ENCODE data around the gene LSP1.
"Not testable (repeated sequence)": the region's sequence is repeated elsewhere in the genome, so short reads cannot be mapped to it uniquely, and the experiment has no call there.

The LSP1 gene

DNA sequence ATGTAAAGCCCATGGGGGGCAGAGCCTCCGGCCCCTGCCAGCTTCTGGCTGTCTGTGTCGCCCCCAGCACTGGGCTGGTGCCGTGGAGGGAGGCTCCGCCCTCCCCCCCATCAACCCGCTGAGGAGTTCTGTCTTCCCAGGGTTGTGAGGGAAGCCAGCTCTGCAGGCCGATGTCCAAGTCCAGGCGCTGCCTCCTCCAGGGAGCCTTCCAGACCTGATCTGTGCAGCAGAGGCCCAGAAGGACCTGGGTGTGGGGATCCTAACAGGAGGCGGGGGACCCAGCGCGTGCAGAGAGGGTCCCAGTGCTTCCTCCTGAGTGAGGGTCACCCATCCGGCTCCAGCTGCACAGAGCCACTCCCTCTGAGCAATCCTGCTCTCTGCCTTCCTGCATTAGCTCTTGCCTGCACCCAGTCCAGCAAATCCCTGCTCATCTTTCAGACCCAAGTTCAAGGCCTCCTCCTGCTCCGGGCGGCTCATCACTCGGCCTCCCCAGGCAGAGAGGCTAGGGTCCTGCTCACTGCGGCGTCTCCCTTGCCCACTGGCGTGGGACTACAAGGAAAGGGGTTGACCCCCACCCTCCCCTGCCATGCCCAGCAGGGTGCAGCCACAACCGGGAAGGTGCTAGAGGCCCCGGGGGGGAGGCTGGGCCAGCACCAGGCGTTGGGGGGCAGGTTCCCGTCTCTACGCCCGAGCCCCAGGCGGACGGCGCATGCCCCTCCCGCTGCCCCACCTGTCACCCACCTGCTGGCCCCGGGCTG lies 22.4 kb downstream of the LSP1 start:
- DNase-seq (ENCODE audit: extremely low read depth in 1 of 2, low read depth in 1 of 2): no peak

- DNase-seq (ENCODE audit: extremely low read depth in 1 of 2, low read depth in 1 of 2): not testable (repeated sequence)
Measured at GRCh38 chr11:1875851-1876301, 23.0 kb downstream of the LSP1 start.

- no peak for DNase-seq (ENCODE audit: extremely low read depth in 1 of 2, low read depth in 1 of 2)
Measured at GRCh38 chr11:1876361-1877063, 23.6 kb downstream of the LSP1 start.

DNA sequence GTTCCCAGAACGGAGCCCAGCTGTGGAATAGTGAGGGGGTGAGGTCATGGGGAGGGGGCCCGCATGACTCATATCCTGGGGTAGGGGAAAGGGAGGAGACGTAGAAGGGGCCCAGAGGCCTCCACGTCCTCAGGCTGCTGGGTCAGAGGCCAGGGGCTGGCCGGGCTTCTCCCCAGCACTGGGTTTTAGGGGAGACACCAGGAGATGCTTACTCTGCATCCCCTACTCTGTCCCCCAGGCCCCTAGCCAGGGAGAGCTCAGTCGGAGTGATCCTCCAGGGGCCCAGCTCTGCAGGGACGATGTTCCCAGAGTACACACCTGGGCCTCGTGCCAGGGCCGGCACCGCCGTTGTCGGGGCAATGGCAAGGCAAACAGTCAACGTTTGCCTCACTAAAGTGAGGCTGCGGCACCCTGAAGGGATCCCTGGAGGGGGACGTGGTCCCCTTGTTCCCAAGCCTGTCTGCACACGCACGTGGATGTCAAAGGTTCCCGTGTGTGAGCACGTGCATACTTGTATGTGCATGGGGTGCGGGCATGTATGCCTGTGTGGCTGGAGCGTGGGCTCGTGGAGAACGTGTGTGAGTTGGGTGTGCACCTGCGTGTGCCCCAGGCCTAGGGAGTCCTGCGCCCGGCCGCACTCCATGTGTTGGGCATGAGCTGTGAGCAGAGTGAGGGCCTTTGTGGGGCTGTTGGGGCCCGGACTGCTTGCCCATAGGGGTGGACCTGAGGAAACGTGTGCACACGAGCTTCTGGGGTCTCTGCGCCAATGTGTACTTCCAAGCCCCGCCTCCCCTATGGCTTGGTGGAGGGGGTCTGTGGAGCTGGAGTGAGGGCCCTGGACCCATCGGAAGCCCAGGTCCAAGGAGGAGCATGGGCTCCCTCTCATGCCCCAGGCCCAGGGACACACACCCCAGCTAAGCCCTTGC lies 24.6 kb downstream of the LSP1 start:
- DNase-seq (ENCODE audit: extremely low read depth in 1 of 2, low read depth in 1 of 2): no peak

- DNase-seq (ENCODE audit: extremely low read depth in 1 of 2, low read depth in 1 of 2): no peak
Measured at GRCh38 chr11:1878137-1879031, 25.5 kb downstream of the LSP1 start.

DNA sequence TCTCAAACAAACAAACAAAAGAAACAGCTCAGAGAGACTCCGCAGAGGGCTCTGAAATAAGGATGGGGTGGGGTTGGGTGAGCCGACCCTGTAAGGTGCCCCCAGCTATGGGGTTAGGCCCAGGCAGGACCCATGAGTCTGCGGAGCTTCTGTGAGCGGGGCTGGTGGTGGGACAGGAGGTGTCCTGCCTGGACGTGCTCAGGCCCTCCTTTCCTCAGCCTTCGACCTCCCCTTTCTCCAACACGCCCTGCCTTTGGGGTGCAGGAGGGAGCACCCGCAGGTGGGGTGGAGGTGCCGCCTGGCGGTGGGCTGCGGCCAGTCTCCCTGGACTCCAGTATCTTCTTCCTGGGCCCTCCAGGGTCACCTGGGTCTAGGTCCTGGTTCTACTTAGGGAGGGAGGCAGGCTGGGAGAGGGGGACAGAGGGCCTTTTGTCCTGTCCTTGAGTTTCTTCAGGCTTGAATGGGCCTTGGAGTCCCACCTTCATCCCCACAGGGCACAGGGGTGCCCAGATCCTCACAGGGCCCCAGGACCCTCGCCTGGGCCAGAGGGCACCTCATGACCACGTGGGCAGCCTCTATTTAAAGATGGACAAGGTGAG lies 26.6 kb downstream of the LSP1 start:
- DNase-seq (ENCODE audit: extremely low read depth in 1 of 2, low read depth in 1 of 2): no peak

GRCh38 chr11:1879941-1880720 lies 27.2 kb downstream of the LSP1 start:
- no peak for DNase-seq (ENCODE audit: extremely low read depth in 1 of 2, low read depth in 1 of 2)

- DNase-seq (ENCODE audit: extremely low read depth in 1 of 2, low read depth in 1 of 2): no peak
Measured at GRCh38 chr11:1880746-1881441, 28.0 kb downstream of the LSP1 start.

DNA sequence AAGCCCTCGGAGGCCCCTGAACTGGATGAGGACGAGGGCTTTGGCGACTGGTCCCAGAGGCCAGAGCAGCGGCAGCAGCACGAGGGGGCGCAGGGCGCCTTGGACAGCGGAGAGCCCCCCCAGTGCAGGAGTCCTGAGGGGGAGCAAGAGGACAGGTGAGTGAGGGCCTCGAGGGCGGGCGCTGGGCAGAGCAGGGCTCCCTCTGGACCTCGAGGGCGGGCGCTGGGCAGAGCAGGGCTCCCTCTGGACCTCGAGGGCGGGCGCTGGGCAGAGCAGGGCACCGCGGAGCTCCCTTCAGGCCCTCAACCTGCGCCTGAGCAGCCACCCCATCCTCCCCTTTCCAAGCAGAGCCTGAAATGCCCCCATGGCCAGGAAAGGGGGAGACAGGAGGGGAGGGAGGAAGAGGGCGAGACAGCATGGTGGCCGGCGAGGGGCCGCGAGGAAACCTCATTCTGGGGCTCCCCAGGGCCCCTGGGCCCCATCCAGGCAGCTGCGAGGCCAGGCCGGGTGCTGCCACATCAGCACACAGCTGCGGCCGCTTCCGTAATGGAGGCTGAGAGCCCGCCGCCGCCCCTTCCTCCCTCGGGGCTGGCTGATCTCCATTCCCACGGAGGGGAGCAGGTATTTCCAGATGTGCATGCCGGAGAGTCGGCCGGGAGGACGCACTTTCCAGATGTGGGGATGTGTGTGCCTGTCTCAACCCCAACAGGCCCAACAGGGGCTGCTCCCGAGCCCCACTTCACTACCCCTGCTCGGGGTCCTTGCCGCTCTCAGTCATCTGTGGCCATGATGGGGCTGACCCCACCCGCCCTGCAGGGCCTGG lies 28.8 kb downstream of the LSP1 start:
- DNase-seq (ENCODE audit: extremely low read depth in 1 of 2, low read depth in 1 of 2): no peak

- peak; percentile 50 to 75 for DNase-seq (ENCODE audit: extremely low read depth in 1 of 2, low read depth in 1 of 2)
Measured at GRCh38 chr11:1882265-1883238, 29.7 kb downstream of the LSP1 start.

DNA sequence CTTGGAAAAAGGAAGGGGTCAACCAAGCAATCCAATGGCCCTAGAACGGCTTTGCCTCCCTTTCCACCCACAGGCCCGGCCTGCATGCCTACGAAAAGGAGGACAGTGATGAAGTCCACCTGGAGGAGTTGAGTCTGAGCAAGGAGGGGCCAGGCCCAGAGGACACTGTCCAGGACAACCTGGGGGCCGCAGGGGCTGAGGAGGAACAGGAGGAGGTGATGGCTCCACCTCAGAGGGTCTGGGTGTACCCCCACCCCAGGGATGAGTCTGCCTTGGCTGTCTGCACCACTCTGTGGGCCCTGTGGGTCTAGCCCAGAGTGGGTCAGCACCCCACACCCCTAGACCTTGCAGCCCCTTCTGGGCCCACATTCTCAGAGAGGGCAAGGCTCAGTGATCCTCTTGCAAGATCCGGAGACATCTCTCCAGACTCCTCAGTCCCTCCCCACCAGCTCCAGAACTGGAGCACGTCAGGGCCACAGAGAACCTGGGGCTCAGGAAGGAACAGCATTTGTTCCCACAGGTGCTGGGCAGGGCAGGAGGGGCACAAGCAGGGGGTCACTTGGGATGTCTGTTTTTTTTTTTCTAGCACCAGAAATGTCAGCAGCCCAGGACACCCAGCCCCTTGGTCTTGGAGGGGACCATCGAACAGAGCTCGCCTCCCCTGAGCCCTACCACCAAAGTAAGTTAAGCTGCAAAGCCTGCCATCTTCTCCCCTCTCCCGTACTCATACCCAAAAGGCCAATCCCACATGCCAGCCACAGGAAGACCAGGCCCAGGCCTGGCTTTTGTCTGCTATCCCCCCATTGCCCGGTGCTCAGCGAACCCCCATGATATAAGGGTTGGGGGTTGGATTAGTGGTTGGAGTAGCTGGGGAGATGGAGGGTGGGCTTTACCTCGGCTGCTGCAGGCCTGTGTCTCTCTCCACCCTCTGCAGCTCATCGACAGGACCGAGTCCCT lies 30.7 kb downstream of the LSP1 start:
- no peak for DNase-seq (ENCODE audit: extremely low read depth in 1 of 2, low read depth in 1 of 2)

- DNase-seq (ENCODE audit: extremely low read depth in 1 of 2, low read depth in 1 of 2): no peak
Measured at GRCh38 chr11:1884303-1884700, 31.4 kb downstream of the LSP1 start.

DNA sequence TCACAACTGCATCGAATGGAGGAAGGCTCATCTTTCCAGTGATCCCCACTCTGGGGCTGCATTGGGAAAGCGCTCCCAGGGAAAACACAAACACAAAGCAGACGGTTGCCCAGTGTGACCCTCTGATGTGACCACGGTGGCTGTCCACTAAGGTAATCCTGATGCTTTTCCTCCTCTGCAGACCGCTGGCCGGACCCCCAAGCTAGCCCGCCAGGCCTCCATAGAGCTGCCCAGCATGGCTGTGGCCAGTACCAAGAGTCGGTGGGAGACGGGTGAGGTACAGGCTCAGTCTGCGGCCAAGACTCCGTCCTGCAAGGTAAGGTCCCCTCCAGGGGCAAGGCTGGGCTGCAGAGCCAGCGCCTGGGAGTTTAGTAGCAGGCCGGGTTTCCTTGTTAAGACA lies 33.7 kb downstream of the LSP1 start:
- not testable (repeated sequence) for DNase-seq (ENCODE audit: extremely low read depth in 1 of 2, low read depth in 1 of 2)

- no peak for DNase-seq (ENCODE audit: extremely low read depth in 1 of 2, low read depth in 1 of 2)
Measured at GRCh38 chr11:1887451-1888346, 34.8 kb downstream of the LSP1 start.
